GM12873 (cell line): ENCODE results near the gene ZDHHC16.

ENCODE experiments used
- TF ChIP-seq, protein P1 (sequence below): IDR thresholded peaks from 2 replicates; pipeline ENCODE4 v1.5.1; 2012; ENCODE audit warnings: low read depth, mild to moderate bottlenecking, moderate library complexity, low read length, control low read depth; ENCODE audit not compliant: insufficient read depth; ENCODE audit errors: missing control alignments

ZDHHC16 gene

DNA sequence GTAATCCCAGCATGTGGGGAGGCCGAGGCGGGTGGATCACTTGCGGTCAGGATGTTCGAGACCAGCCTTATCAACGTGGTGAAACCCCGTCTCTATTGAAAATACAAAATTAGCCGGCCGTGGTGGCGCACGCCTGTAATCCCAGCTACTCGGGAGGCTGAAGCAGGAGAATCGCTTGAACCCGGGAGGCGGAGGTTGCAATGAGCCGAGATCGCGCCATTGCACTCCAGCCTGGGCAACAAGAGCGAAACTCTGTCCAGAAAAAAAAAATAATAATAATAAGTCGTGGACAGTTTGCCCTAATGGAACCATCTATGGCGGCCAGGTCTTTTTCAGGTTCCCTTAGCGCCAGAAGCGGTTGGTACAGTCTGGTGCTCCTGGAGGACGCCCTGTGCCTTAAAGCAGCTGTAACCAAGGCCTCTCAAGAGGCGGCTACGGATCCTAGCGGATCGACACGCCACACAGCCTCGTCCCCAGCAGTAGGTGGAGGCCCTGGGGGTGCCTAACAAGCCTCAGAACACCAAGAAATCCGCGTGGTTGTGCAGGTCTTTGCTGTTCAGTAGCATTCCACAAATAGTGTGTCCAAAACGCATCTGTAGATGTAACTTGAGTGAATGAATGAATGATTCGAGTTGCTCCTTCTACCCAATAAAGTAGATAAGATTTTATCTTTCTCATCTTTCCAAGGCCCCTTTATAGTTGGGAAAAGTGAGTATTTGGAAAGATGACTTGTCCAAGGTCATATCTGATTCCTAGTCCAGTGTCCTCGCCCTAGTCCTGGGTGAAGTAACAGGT, 19.0 kb upstream of the ZDHHC16 start:
- TF ChIP-seq, protein P1, sequence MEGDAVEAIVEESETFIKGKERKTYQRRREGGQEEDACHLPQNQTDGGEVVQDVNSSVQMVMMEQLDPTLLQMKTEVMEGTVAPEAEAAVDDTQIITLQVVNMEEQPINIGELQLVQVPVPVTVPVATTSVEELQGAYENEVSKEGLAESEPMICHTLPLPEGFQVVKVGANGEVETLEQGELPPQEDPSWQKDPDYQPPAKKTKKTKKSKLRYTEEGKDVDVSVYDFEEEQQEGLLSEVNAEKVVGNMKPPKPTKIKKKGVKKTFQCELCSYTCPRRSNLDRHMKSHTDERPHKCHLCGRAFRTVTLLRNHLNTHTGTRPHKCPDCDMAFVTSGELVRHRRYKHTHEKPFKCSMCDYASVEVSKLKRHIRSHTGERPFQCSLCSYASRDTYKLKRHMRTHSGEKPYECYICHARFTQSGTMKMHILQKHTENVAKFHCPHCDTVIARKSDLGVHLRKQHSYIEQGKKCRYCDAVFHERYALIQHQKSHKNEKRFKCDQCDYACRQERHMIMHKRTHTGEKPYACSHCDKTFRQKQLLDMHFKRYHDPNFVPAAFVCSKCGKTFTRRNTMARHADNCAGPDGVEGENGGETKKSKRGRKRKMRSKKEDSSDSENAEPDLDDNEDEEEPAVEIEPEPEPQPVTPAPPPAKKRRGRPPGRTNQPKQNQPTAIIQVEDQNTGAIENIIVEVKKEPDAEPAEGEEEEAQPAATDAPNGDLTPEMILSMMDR, result no peak

DNA sequence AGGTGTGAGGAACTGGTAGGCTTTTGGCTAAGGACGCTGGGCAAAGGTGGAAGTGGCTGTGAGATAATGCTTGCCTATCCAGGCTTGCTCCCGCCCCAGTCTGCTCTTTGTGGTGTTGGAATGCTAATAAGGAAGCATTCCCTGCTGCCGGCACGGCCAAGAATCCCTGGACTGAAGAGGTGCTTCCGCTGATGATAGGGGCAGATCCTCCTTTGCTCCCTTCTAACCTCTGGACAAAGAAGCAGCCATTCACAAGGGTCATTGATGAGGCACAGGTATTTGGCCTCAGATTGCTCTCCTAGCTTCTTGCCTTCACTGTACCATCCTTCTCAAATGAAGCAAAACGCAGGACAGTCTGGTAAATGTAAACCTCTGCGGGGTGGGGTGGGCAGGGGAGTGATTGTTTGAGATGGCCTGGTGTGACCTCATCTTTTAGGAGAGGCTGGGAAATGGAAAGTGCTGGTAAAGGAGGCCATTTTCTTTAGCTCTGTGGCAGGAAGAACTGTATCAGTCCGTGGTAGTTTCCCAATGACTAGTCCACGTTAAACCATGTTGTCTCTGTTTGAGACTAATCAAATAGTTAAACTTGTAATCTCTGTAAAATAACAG, 18.3 kb upstream of the ZDHHC16 start:
- TF ChIP-seq, protein P1, result no peak

DNA sequence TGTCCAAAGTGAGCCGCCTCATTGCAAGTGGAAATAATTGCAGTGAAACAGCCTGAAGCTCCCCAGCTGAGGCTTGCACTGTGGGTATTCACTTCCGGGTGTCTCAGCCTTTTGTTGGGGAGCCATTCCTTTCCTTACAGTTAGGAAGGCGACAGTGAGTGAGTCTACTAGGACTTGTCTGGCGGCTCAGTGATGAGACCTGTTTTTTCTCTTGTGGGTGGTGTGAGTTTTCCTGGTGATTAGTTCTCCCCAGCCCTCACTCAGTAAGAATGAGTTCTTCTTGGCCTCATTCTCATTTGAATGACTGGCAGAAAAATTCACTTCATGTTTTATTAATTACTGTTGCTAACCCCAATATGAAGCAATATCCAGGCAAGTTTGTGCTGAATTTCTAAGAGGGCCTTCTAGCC, 17.4 kb upstream of the ZDHHC16 start:
- TF ChIP-seq, protein P1, result no peak

DNA sequence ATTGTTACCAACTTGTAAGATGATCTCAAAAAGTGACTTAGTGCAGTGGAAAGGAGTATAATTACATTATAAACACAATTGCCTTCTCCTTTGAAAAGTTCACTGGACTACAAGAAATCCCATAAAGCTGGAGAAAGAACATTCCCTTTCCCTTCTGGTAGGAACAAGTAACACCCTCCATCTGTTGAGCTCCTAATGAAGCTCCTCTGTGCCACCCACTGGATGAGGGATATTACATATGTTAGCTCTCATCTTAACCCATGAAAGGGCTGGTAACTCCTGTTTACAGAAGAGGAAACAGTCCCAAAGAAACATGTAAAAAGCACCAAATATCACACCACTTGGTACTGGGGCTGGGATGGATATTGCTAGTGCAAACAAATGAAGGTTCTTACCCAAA, 11.9 kb upstream of the ZDHHC16 start:
- TF ChIP-seq, protein P1, result no peak

DNA sequence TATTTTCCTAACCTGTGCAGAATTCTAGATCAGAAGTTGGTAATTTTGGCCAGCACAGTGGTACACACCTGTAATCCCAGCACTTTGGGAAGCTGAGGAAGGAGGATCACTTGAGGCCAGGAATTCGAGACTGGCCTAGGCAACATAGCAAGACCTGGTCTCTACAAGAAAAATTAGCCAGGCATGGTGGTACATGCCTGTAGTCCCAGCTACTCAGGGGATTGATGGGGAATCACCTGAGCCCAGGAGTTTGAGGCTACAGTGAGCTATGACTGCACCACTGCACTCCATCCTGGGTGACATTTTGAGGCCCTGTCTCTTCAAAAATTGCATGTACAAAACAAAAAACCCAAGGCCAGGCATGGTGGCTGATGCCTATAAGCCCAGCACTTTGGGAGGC, 11.4 kb upstream of the ZDHHC16 start:
- TF ChIP-seq, protein P1, result no peak

DNA sequence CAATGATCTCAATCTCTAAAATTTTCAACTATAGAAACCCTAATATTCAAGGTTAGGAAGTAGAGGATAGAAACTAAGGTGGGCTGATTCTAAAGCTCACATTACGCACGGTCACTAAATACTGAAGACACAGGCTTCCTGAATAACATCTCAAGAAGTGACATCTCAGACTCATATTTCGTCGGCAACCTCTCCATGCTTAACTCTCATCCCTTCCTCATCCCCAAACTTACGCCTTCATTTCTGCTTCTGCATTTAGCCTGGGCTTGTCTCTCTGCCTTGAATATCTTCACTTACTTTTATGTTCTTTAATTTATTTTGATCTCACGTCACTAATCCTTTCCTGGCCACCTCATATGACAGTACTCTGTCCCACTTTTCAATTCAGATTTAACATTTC, 10.8 kb upstream of the ZDHHC16 start:
- TF ChIP-seq, protein P1, result no peak

DNA sequence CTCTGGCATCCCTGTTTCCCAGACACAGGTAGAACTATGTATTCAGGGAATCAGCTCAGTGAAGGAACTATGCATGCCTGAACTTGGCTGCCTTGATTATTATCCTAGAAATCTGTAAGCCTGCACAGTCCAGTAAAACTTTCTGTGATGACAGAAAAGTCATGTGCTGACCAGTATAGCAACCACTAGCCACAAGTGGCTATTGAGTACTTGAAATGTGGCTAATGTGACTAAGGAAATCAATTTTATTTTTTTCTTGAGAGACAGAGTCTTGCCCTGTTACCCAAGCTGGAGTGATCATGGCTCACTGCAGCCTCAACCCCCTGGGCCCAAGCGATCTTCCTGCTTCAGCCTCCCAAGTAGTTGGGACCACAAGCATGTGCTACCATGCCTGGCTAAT, 3.7 kb upstream of the ZDHHC16 start:
- TF ChIP-seq, protein P1, result no peak
